Endodermal cell (in vitro differentiated cells): ENCODE measurements around the gene HIP1R. TPM values are rescaled to one million over a fixed set of nuclear protein-coding genes. Genes with fewer than 3 reads are reported as not detected.

ENCODE experiments used
- DNase-seq: peaks from one replicate; pipeline ENCODE4 v3.0.0-alpha.2; 2017
- H3K27ac ChIP-seq: 2 replicates; pipeline ENCODE4 v1.5.1; 2013; ENCODE audit warnings: mild to moderate bottlenecking, low read depth, low read length, moderate library complexity
- H3K27me3 ChIP-seq: 2 replicates; pipeline ENCODE4 v1.6.1; 2013; ENCODE audit warnings: mild to moderate bottlenecking, low read length, moderate library complexity; ENCODE audit not compliant: insufficient read depth, control insufficient read depth, poor library complexity, severe bottlenecking
- H3K36me3 ChIP-seq: 2 replicates; pipeline ENCODE4 v1.7.0; 2013; ENCODE audit warnings: mild to moderate bottlenecking, low read length, moderate library complexity; ENCODE audit not compliant: control insufficient read depth, insufficient read depth
- H3K4me1 ChIP-seq: one replicate; pipeline ENCODE4 v1.7.0; 2013; ENCODE audit warnings: low read length; ENCODE audit not compliant: control insufficient read depth, insufficient read depth
- H3K4me3 ChIP-seq: 2 replicates; pipeline ENCODE4 v1.5.1; 2013; ENCODE audit warnings: mild to moderate bottlenecking, low read length, moderate library complexity
- H3K9ac ChIP-seq: 2 replicates; pipeline ENCODE4 v1.6.1; 2013; ENCODE audit warnings: mild to moderate bottlenecking, low read length, moderate library complexity; ENCODE audit not compliant: poor library complexity, severe bottlenecking; ENCODE audit errors: extremely low read depth
- H3K9me3 ChIP-seq: 2 replicates; pipeline ENCODE4 v1.6.1; 2013; ENCODE audit warnings: mild to moderate bottlenecking, low read length, moderate library complexity; ENCODE audit not compliant: control insufficient read depth
- H3K27ac Mint-ChIP-seq: 2 replicates; pipeline ENCODE4 v1.8.0; 2020; ENCODE audit warnings: mixed read lengths
- H3K27me3 Mint-ChIP-seq: 2 replicates; pipeline ENCODE4 v1.8.0; 2021; ENCODE audit warnings: mild to moderate bottlenecking, mixed read lengths; ENCODE audit not compliant: insufficient read depth
- H3K36me3 Mint-ChIP-seq: 2 replicates; pipeline ENCODE4 v1.8.0; 2020; ENCODE audit warnings: low read depth, mixed read lengths
- H3K4me1 Mint-ChIP-seq: 2 replicates; pipeline ENCODE4 v1.8.0; 2020; ENCODE audit warnings: mixed read lengths
- H3K4me3 Mint-ChIP-seq: 2 replicates; pipeline ENCODE4 v1.8.0; 2020; ENCODE audit warnings: mild to moderate bottlenecking, moderate library complexity, mixed read lengths
- H3K9me3 Mint-ChIP-seq: 2 replicates; pipeline ENCODE4 v1.8.0; 2020; ENCODE audit warnings: mild to moderate bottlenecking, mixed read lengths
- CTCF ChIP-seq: fragments of 200-600 bp; sonication (generic); conservative IDR thresholded peaks from 2 replicates; pipeline ENCODE4 v1.5.0; 2021; ENCODE audit warnings: antibody characterized with exemption, mild to moderate bottlenecking
- WGBS, 2 experiments: methylation state at CpG; one replicate each; pipeline versions ENCODE4 v1.1.5 to v1.1.7; 2013; ENCODE audit warnings: missing lambda C conversion rate in 2 of 2, mixed read lengths in 1 of 2; ENCODE audit not compliant: insufficient coverage in 1 of 2, insufficient read length in 1 of 2; 5-methylcytosine and 5-hydroxymethylcytosine counted together
- total RNA-seq, 2 donors: library from RNA; stranded (reverse); fragmentation: NEBNext Ultra II Directional in 1 of 2; extraction: Animal tissue kit (Norgen Biotek cat#: 25700) in 1 of 2; gene quantifications; 2 replicates in 1 of 2; 3 replicates in 1 of 2; pipeline ENCODE4 v1.2.1, GENCODE V29; 2021

Gene HIP1R
- total RNA-seq, 2 donors from 2014 or later = 24.5 to 24.9 TPM

- no peaks in the 10 kb centered on the region for H3K36me3 ChIP-seq
- Mint-ChIP-seq H3K4me1 (no peaks in the 10 kb centered on the region), H3K4me3 (no peak overlapping the region), H3K27ac (no peak overlapping the region), H3K36me3 (peaks cover 5% of the 10 kb centered on the region), H3K27me3 (no peaks in the 10 kb centered on the region), H3K9me3 (no peaks in the 10 kb centered on the region)
- H3K4me3 ChIP-seq = no peak overlapping the region
- peak; percentile 51 for DNase-seq
- no peak overlapping the region for H3K9ac ChIP-seq
- H3K4me1 ChIP-seq = no peaks in the 10 kb centered on the region
- no peak overlapping the region for H3K27ac ChIP-seq
- no peak for TF ChIP-seq CTCF
- no peaks in the 10 kb centered on the region for H3K27me3 ChIP-seq
- 88% methylated on average over 30 to 36 of the region's 36 CpGs for WGBS, 2 experiments
- H3K9me3 ChIP-seq = no peaks in the 10 kb centered on the region
Measured at GRCh38 chr12:122848471-122849351, 13.5 kb downstream of the HIP1R start.

GRCh38 chr12:122849352-122850047, 14.2 kb downstream of the HIP1R start:
- no peaks in the 10 kb centered on the region for H3K4me1 ChIP-seq
- Mint-ChIP-seq H3K36me3 (peaks cover 5% of the 10 kb centered on the region), H3K27me3 (no peaks in the 10 kb centered on the region), H3K4me3 (no peak overlapping the region), H3K9me3 (no peaks in the 10 kb centered on the region), H3K27ac (no peak overlapping the region), H3K4me1 (no peaks in the 10 kb centered on the region)
- WGBS, 2 experiments = 90 to 93% methylated on average over 20 to 26 of the region's 26 CpGs
- H3K9me3 ChIP-seq = no peaks in the 10 kb centered on the region
- H3K27ac ChIP-seq = no peak overlapping the region
- no peaks in the 10 kb centered on the region for H3K36me3 ChIP-seq
- no peak for TF ChIP-seq CTCF
- no peak overlapping the region for H3K4me3 ChIP-seq
- H3K27me3 ChIP-seq = no peaks in the 10 kb centered on the region
- no peak for DNase-seq
- no peak overlapping the region for H3K9ac ChIP-seq

GRCh38 chr12:122850048-122850445, 14.8 kb downstream of the HIP1R start:
- no peaks in the 10 kb centered on the region for H3K9me3 Mint-ChIP-seq
- peaks cover 5% of the 10 kb centered on the region for H3K36me3 Mint-ChIP-seq
- no peaks in the 10 kb centered on the region for H3K9me3 ChIP-seq
- H3K27ac ChIP-seq = no peak overlapping the region
- TF ChIP-seq CTCF = no peak
- H3K27ac Mint-ChIP-seq = no peak overlapping the region
- no peaks in the 10 kb centered on the region for H3K27me3 ChIP-seq
- no peak overlapping the region for H3K4me3 ChIP-seq
- no peaks in the 10 kb centered on the region for H3K27me3 Mint-ChIP-seq
- H3K4me1 Mint-ChIP-seq = no peaks in the 10 kb centered on the region
- 96% methylated on average over 10 of the region's 14 CpGs; no CpG with 5 or more reads in 1 of the 2 experiments for WGBS, 2 experiments
- H3K4me1 ChIP-seq = no peaks in the 10 kb centered on the region
- no peak overlapping the region for H3K4me3 Mint-ChIP-seq
- H3K36me3 ChIP-seq = no peaks in the 10 kb centered on the region
- DNase-seq = no peak
- H3K9ac ChIP-seq = no peak overlapping the region
